Left hindlimb (tissue), 1 donor: ENCODE data around the gene BCR.

Source experiments
- DNase-seq: peaks from one replicate; pipeline ENCODE4 v3.0.0-alpha.2; 2018

BCR gene

GRCh38 chr22:23232094-23232905 lies 52.0 kb downstream of the BCR start:
- DNase-seq, result no peak

GRCh38 chr22:23233084-23233531 lies 52.8 kb downstream of the BCR start:
- DNase-seq, result peak; percentile 61

- DNase-seq, result peak; percentile 66
These were observed 53.6 kb downstream of the BCR start for GRCh38 chr22:23233752-23234408.

GRCh38 chr22:23234409-23235161 lies 54.3 kb downstream of the BCR start:
- DNase-seq, result no peak

- no peak for DNase-seq
These were observed 55.1 kb downstream of the BCR start for GRCh38 chr22:23235425-23235824.

GRCh38 chr22:23236026-23236425 lies 55.7 kb downstream of the BCR start:
- DNase-seq, result no peak

- DNase-seq, result no peak
These were observed 56.3 kb downstream of the BCR start for GRCh38 chr22:23236440-23237184.

GRCh38 chr22:23237201-23237798 lies 57.0 kb downstream of the BCR start:
- DNase-seq, result peak; percentile 89

- no peak for DNase-seq
These were observed 57.5 kb downstream of the BCR start for GRCh38 chr22:23237841-23238240.

GRCh38 chr22:23238707-23239106 lies 58.4 kb downstream of the BCR start:
- DNase-seq, result no peak

GRCh38 chr22:23239429-23239828 lies 59.1 kb downstream of the BCR start:
- no peak for DNase-seq

- DNase-seq, result no peak
These were observed 60.5 kb downstream of the BCR start for GRCh38 chr22:23240639-23241389.

GRCh38 chr22:23241562-23242472 lies 61.5 kb downstream of the BCR start:
- no peak for DNase-seq

- no peak for DNase-seq
These were observed 62.2 kb downstream of the BCR start for GRCh38 chr22:23242473-23243001.

GRCh38 chr22:23243006-23243573 lies 62.8 kb downstream of the BCR start:
- no peak for DNase-seq

- DNase-seq, result no peak
These were observed 63.8 kb downstream of the BCR start for GRCh38 chr22:23243859-23244689.

- DNase-seq, result no peak
These were observed 64.4 kb downstream of the BCR start for GRCh38 chr22:23244690-23245044.

- peak; percentile 58 for DNase-seq
These were observed 64.9 kb downstream of the BCR start for GRCh38 chr22:23245045-23245798.
